GM19035 (cell line): ENCODE measurements around the gene STX8.
"Not testable (repeated sequence)": the region's sequence is repeated elsewhere in the genome, so short reads cannot be mapped to it uniquely, and the experiment has no call there.

Experiments used
- ATAC-seq: cut with Tn5 transposase; IDR thresholded peaks from one replicate; pipeline ENCODE4 v1.9.1; 2021; ENCODE audit not compliant: unreplicated experiment

The STX8 gene

DNA sequence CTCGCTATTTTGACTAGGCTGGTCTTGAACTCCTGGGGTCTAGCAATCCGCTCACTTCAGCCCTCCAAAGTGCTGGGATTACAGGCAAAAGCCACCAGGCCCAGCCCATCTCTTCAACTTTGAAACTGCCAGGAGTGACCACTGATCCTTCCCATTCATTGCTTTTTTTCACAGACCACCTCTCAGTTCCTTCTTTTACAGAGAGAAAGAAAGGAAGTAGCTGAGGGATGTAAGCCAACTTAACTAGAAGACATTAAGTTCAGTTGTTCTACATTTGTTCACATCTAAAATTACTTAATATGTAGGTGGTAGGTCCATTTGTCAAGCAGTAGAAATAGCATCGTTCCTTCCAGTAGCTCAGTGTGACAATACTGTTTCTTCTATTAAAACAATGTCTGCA lies 219.8 kb downstream of the STX8 start:
- no peak for ATAC-seq

DNA sequence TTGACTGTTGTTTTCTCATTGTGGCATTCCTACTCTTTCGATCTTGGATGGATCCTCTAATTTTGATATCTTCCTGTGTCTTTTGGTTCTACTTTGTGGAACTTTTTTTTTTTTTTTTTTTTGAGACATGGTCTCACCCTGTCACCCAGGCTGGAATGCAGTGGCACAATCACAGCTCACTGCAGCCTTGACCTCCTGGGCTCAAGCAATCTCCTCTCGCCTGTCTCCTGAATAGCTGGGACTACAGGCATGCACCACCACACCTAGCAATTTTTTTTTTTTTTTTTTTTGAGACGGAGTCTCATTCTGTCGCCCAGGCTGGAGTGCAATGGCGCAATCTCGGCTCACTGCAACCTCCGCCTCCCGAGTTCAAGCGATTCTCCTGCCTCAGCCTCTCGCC lies 220.4 kb downstream of the STX8 start:
- not testable (repeated sequence) for ATAC-seq

DNA sequence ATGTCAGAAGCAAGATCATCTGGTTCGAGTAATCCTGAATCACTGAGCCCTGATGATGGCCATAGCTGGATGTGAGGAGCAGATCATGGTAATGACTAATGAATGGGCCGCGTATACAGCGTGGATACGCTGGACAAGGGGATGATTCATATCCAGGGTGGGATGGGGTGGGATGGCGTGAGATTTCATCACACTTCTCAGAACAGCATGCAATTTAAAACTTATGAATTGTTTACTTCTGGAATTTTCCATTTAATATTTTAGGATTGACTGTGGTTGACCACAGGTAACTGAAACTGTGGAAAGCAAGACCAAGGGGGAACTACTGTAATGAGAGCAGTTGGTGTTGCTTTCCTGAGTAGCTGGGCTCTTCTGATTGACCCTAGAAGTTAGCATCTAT lies 225.5 kb downstream of the STX8 start:
- ATAC-seq: no peak

DNA sequence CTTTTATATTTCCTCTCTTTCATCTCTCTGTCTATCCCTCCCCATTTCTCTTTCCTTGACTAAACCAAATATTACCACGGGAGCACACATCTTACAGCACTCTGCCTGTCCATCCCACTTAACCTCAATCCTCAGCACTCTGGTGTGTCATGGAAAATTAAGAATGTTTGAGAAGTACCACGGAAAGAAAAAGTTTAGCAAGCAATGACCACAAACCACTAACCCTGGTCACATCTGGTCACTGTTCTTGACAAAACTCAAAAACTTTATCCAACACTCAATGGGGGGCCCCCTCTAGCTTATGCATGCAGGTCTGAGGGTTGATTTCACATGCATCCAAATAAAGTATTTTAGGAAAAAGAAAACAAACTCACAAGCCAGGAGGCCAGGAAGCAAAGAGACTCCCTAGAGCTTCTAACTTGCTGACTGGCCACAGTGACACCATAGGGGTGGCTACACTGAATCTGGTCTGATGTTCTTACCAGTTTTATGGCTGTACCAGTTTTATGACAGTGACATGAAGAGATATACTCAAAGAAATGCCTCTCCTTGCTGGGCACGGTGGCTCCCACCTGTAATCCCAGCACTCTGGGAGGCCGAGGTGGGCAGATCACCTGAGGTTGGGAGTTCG lies 229.2 kb downstream of the STX8 start:
- ATAC-seq: no peak

DNA sequence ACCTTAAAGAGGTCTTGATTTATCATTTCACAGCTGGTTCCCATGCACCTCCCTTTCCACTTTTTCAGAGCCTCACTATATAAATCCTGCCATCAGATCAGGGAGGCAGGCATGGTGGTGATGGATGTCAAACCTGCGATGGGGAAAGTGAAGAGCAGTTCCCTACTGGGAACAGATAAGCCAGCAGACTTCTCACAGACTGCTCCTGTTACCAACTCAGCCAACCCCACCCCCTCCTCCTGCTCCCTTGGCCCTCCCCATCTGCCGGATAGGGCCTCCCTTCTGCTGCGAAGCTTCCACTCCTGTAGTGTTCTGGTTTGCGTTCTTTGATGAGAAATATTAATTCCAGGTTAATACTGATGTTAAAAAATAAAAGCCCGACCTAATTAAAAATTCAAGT lies 232.1 kb downstream of the STX8 start:
- ATAC-seq: no peak

DNA sequence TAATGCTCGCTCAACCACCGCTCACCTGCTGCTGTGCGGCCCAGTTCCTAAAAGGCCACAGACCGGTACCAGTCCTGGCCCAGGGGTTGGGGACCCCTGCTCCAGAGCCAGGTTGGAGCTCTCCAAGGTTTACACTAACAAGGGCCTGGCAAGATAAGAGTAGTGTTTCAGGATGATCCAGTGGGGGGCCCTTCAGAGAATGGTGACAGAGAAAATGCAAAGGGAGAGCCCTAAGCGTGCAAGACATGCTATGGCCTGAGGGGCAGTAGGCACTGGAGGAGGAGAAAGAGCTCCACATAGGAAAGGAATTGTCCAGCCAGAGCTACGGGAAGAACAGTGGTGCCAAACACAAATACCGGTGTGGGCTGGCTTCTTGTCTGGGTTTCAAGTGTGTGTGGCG lies 233.4 kb downstream of the STX8 start:
- no peak for ATAC-seq

DNA sequence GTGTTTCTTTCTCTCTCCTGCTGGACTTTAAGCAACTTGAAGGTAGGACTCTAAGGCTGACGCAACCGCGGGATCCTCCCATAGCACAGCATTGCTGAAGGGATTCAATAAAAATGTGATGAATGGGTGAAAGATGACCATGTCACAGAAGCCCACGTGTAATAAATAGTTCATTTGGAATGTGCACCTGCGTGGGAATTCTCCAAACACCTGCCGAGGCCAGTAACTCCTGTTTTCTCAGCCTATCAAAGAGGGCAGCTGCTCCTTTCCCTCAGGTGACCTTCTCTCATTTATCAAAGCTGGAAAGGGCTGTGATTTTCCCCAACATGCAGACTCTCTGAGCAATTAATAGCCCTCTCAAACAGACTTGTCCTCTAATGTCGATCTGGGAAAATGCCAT lies 235.7 kb downstream of the STX8 start:
- ATAC-seq: no peak

DNA sequence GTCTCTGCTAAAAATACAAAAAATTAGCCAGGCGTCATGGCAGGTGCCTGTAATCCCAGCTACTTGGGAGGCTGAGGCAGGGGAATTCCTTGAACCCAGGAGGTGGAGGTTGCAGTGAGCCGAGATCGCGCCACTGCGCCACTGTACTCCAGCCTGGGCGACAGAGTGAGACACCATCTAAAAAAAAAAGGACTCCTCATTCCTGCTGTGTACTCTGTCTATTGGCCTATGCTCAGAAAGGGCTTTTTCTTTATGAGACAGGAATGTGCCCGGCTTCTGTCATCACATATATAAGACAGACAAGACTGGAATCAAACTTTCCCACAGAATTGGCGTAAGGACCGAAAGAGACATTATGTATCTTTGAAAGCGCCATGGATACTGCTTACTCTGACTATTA lies 236.1 kb downstream of the STX8 start:
- ATAC-seq: not testable (repeated sequence)

DNA sequence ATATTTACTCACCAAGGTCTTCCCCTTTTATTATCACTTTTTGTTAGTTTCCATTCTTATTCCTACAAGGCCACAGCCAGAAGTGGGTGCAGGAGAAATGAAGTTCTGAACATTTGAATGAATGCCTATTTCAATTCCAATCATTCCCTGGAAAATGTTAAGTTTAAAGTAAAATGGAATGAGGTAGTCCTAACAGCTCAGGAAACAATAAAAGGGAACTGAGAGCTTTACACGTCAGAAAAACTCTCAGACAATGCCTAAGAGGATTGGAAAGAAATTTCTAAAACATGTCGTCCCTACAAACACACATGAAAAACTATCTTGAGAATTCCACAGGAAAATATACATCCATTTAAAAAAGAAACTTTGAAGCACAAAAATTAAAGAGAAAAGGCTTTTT lies 238.8 kb downstream of the STX8 start:
- no peak for ATAC-seq

DNA sequence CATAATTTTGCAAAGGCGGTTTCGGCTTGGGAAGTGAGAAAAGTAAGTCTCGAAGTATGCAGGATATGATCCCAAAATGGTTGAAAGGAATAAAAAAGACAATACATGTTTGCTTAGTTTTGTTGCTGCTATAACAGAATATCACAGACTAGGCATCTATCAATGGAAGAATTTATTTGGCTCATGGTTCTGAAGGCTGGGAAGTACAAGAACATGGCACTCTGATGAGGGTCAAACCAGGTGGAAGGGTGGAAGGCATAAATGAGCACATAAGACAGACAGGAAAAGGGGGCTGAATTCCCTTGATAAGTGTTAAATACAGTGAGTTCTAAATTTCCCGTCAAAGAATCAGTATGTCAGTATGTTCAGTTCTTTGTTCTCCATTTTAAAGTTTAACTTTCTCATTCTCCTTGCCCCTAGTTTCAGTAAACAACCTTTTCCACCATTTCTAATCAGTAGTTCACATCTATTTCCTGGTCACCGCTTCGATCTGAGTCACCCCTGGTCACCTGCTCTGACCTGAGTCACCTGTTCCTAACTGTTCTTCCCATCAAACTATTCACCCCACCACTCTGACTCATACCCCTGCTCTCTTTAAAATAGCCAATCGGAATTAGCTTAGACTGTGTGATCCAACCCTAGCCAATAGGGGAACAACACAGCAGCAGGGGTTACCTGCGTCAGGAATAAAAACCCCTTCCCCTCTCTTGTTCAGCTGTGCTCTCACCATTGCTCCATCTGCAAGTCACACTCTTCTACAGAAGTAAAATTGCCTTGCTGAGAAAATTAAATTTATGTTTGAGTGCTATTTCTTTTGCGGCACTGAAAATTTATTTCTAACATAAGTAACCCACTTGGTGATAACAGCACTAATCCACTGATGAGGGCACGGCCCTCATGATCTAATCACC lies 240.8 kb downstream of the STX8 start:
- no peak for ATAC-seq

DNA sequence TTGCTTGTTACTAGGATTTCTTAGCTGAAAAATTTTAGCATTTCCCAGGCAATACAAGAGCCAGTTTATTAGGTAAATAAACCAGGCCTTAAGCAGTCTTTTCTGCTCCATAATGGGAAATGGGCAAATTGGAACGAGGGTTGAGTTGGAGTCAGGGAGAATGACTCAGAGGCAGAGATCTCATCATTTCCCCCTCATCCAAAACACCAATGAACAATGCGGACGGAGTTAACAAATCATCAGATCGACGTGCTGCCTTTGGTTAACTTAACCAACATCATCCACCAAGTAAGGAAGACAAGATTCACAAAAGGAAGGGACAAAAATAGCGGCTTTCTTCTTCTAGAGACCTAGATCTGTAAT lies 243.5 kb downstream of the STX8 start:
- ATAC-seq: no peak

DNA sequence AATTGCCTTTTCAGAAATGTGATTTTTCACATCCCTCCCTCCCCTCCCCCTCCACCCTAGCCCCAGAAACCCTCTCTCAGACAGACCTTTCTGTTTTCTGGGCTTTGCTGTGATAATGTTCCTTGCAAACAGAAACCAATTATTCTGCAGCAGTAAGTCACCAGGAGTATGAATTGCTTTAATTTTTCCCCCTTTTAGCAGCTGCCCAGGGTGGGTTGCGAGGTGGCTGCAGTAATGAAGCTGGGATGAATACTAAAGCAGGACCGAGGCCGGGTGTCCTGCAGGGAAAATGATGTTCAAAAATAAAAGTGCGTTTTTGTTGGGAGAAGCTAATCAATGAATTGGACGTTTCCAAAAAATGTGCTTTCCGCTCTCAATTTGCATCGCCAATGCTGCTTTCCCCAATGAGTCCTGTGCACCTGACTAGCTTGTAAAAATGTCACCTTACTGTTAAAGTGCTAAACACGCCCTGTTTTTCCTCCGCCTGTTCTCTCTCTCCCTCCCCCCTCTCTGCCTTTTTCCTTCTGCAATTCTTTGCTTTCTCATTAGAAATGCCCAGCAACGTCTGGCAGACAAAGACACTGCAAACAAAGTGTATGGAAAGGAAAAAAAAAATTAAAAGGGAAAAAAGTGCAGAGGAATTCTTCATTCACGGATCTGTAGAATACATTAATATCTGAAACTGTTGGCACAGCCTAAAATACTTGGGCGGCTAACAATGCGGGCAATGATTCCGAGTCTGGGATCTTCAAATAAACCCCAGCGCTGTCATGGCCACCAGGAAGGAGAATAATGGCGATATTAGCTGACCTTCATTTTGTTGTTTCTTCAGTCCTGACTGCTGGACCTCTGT lies 244.1 kb downstream of the STX8 start:
- ATAC-seq: no peak

DNA sequence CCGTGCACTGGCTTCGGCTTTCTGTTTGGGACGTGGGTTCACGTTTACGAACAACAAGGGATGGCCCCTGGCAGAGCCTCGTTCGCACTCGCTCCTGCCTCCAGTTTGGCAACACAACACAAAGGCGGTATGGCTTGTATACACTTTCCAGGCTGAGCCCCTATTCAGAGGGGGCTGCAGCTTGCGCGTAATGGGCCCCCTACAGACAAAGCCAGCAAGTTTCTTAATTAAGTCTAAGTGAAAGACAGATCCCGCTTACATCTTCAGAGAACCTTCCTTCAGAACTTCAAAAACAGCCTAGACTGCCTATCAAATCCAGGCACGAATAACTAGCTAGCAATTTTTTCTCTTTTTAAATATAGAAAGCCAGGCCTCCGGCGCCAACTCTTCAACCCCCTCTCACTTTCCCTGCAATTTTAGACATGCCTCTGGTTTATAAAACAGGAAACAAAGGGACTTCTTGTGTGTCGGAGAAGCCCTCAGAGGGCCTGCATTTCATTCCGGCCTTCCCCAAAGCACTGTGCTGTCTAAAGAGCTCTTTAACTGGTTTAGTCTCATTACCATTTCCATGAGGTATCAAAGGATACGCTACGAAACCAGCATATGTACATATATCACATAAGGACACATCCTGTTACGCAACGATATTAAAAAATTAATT lies 244.9 kb downstream of the STX8 start:
- no peak for ATAC-seq

DNA sequence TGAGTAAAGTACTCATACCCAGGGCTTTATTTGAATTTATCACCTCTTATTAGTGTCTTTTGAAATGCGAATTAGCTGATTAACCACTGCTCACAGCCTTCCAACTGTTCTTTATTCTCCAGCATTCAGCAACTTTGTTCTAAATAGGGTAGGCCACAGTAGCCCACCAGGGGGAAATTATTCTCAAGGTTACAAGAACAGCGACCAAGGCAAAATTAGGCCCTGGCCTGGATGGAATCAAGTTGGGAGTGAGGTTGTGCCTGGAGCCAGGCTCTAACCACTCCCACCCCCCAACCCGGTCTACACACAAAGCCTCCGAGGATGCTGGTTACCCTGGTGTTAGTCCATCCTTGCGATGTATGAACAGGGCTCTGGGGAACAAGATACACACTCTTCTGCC lies 245.5 kb downstream of the STX8 start:
- ATAC-seq: no peak

DNA sequence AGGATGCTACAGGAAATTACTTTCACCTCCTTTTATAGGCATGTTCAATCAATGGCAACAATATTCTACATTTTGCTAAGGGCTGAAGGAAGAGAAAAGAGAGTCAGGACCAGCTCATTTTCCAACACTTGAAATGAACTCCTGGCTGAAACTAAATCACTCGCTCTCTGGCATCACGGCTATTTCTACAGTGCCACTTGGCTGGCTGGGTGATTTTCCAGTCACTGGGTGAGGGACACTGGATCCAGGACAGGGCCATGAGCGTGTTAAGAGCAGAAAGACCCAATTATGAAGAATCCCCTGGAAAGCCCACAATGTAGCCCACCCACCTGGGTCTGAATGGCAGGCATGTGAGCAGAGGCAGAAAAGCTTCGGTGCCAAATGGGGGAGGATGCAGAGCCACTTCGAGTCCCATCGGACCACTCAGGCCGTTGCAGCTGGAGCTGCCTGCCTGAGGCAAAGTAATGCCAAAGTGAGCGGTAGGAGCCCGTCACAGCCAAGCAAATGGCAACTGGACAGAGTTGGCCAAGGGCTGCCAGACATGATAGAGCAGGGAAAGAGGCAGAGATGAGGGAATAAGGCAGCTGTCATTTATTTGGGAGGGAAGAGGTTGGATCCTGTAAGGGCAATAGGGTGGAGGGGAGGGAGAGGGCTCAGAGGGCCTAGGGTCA lies 246.2 kb downstream of the STX8 start:
- ATAC-seq: no peak

DNA sequence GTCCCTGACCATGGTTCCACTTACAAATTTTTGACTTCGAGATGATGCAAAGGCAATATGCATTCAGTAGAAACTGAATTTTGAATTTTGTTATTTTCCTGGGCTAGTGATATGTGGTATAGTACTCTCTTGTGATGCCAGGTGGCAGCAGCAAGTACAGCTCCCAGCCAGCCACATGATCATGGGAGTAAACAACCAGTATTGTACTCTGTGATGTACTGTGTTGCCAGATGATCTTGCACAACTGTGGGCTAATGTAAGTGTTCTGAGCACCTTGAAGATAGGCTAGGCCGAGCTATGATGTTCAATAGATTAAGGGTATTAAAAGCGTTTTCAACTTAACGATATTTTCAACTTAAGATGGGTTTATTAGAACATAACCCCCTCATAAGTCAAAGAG lies 250.8 kb downstream of the STX8 start:
- ATAC-seq: no peak

DNA sequence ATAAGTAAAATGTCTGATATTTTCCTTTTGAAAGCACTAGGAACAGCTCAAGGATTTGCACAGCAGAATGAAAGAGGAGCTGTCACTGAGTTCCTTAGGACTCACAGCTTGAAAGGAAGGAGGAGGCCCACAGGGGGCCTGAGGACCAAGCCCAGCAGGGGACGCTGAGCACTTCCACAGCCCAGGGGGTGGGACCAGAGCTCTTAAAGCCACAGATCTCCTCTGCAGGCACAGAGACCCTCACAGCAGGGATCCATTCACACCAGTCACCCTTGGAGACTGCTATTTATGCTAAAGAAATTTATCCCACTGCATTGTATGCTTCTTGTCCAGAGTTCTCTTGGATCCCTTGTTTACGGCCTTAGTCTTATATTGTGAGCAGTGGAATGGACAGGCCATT lies 253.3 kb downstream of the STX8 start:
- ATAC-seq: no peak

DNA sequence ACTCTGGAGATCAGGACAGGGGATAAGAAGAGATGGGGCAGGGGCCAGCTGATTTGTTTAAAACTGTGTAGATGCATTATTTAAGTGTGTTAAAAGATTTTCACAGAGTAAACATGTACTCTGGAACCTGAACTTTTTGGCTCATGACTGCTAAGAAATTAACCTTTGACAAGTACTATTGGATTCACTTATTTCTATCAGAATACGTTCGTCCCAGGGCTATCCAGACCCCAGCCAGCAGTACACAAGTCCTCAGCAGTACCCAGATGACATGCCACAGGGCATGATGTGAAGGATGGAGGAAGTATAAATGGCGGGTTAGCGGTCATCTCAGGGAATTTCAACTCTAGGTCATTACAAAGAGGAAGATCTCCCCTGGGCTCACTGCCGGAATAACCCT lies 253.7 kb downstream of the STX8 start:
- no peak for ATAC-seq

DNA sequence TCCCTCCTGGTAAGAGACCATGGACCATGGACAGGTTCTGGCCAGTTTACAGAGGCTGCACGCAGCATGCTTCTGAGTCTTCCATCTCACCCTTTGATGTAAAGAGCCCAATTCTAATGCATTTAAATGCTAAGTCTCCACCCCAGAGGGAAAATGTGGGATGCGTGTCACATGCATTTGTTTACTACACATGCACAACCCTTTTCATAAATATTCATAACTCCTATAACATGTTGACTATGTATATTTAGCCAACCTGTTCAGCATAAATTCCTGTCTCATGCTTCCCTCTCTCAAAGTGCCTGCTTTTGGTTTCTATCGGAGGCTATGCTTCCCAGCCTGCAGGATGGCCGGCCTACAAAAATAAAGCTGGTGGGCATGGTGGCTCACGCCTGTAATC lies 260.3 kb downstream of the STX8 start:
- no peak for ATAC-seq

DNA sequence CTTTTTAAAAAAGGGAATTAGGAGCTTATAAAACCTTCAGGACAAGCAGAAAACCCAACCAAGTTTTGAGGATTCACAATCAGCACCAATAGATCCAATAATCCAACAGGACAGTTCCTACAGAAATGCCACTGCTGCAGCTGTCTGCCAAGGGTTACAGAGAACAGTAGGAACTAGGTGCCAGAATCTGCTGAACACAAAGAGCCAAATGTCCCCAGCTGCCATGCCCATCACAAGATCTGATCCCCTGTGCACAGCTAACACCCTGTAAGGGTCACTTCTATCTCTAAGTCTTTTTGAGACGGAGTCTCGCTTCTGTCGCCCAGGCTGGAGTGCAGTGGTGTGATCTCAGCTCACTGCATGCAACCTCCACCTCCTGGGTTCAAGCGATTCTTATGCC lies 262.3 kb downstream of the STX8 start:
- ATAC-seq: no peak

DNA sequence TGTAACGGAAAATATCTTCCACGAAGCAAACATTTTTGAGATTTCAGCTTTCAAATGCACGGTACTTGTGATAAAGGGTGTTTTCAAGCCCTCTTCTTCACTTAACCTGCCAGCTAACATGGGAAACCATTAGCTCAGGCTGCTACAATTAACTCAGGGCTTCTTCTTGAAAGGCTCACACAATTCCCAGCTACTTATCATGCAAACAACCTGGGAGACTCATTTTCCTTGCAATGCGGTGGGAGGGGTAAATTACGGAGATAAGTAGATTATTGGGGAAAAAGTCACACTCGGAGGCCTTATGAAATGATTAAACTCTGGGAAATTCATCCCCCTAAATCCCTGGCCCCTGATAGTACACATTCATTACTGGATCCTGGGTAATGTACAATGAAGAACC lies 266.4 kb downstream of the STX8 start:
- ATAC-seq: no peak
